DND-41 (cell line): ENCODE results near the gene LILRB5.
"Not testable (repeated sequence)": the region's sequence is repeated elsewhere in the genome, so short reads cannot be mapped to it uniquely, and the experiment has no call there.

Experiments
- ATAC-seq: fragments of 200-7000 bp; cut with Tn5 transposase; 3 replicates; pipeline ENCODE4 v1.9.1; 2021; ENCODE audit warnings: low read depth; ENCODE audit not compliant: insufficient read depth
- DNase-seq: peaks from one replicate; pipeline ENCODE4 v3.0.0-alpha.2; 2020
- H2AFZ ChIP-seq: 2 replicates; pipeline ENCODE4 v1.6.0; 2012; ENCODE audit warnings: low read depth, low read length
- H3K27ac ChIP-seq: 2 replicates; pipeline ENCODE4 v1.5.1; 2012; ENCODE audit warnings: low read length, inconsistent platforms
- H3K27me3 ChIP-seq: fragments of 200-600 bp; sonication (generic); 2 replicates; pipeline ENCODE4 v1.6.0; 2012; ENCODE audit warnings: low read length, mild to moderate bottlenecking, inconsistent platforms; ENCODE audit not compliant: insufficient read depth, poor library complexity
- H3K36me3 ChIP-seq: 2 replicates; pipeline ENCODE4 v1.5.1; 2012; ENCODE audit warnings: low read length, inconsistent platforms; ENCODE audit not compliant: insufficient read depth
- H3K4me1 ChIP-seq: 2 replicates; pipeline ENCODE4 v1.5.1; 2012; ENCODE audit warnings: mild to moderate bottlenecking, low read length; ENCODE audit not compliant: insufficient read depth
- H3K4me2 ChIP-seq: 2 replicates; pipeline ENCODE4 v1.6.0; 2012; ENCODE audit warnings: mild to moderate bottlenecking, moderate library complexity, low read length, inconsistent platforms; ENCODE audit not compliant: insufficient read depth
- H3K4me3 ChIP-seq, 2 experiments: fragments of 200-600 bp in 1 of 2; shearing (Covaris generic) in 1 of 2; 2 replicates each; pipeline ENCODE4 v1.5.1; 2012 to 2016; ENCODE audit warnings: inconsistent platforms in 2 of 2, low read length in 2 of 2, mild to moderate bottlenecking in 2 of 2, low read depth in 1 of 2, moderate library complexity in 1 of 2
- H3K79me2 ChIP-seq: 2 replicates; pipeline ENCODE4 v1.6.0; 2012; ENCODE audit warnings: low read length, inconsistent platforms; ENCODE audit not compliant: insufficient read depth
- H3K9ac ChIP-seq: 2 replicates; pipeline ENCODE4 v1.6.0; 2012; ENCODE audit warnings: low read depth, mild to moderate bottlenecking, inconsistent platforms, low read length, moderate library complexity
- H3K9me3 ChIP-seq: 2 replicates; pipeline ENCODE4 v1.5.1; 2012; ENCODE audit warnings: low read length, moderate library complexity, mild to moderate bottlenecking, inconsistent platforms; ENCODE audit not compliant: insufficient read depth, severe bottlenecking
- H4K20me1 ChIP-seq: 2 replicates; pipeline ENCODE4 v1.6.0; 2012; ENCODE audit warnings: low read length; ENCODE audit not compliant: insufficient read depth
- CTCF ChIP-seq: IDR thresholded peaks from 2 replicates; pipeline ENCODE4 v1.5.1; 2012; ENCODE audit warnings: borderline replicate concordance, low read length, moderate library complexity, mild to moderate bottlenecking; ENCODE audit not compliant: poor library complexity, severe bottlenecking; ENCODE audit errors: extremely low read depth
- EZH2 ChIP-seq: IDR thresholded peaks from 3 replicates; pipeline ENCODE4 v1.6.1; 2012; ENCODE audit warnings: borderline replicate concordance, low read depth, mild to moderate bottlenecking, moderate library complexity, low read length, inconsistent platforms; ENCODE audit not compliant: severe bottlenecking

The LILRB5 gene

DNA sequence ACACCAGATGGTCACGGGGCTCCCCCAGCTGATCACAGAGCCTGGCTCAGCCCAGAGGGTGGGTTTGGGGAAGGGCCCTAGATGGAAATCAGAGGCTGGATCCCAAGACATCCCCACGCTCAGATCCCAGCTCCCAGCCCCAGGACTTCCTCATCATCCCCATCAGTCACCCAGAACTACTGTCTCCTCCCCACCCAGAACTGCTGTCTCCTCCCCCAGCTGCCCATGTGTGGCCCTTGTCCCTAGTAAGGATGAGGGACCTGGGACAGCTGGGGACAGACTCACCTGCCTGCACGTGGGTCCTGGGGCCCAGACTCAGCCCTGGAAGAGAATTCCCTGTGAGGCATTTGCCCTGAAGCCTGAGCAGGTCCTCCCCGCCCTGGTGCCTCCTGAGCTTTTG lies 14.8 kb downstream of the LILRB5 start:
- H3K27ac ChIP-seq, H3K9ac ChIP-seq, H3K79me2 ChIP-seq, H3K36me3 ChIP-seq, H3K4me2 ChIP-seq, H3K9me3 ChIP-seq, DNase-seq, ATAC-seq, H3K4me1 ChIP-seq, H2AFZ ChIP-seq, H4K20me1 ChIP-seq, H3K27me3 ChIP-seq, H3K4me3 ChIP-seq: not testable (repeated sequence)

GRCh38 chr19:54240372-54241336 lies 16.4 kb downstream of the LILRB5 start:
- not testable (repeated sequence) for H3K79me2 ChIP-seq, DNase-seq, H3K27me3 ChIP-seq, H3K4me2 ChIP-seq, H3K4me3 ChIP-seq, H4K20me1 ChIP-seq, ATAC-seq, H3K4me1 ChIP-seq, H3K9ac ChIP-seq, H3K27ac ChIP-seq, H3K36me3 ChIP-seq, H3K9me3 ChIP-seq, H2AFZ ChIP-seq

GRCh38 chr19:54239491-54240371 lies 17.3 kb downstream of the LILRB5 start:
- H3K79me2 ChIP-seq, H2AFZ ChIP-seq, H3K36me3 ChIP-seq, DNase-seq, H3K9ac ChIP-seq, H4K20me1 ChIP-seq, H3K4me3 ChIP-seq, H3K27me3 ChIP-seq, H3K9me3 ChIP-seq, H3K4me1 ChIP-seq, H3K4me2 ChIP-seq, H3K27ac ChIP-seq: not testable (repeated sequence)
- ATAC-seq: 0 out of 3 replicates have a peak, but pooled peaks have one; percentile 27

GRCh38 chr19:54233941-54234340 lies 23.1 kb downstream of the LILRB5 start:
- H2AFZ ChIP-seq: no peak overlapping the region
- H3K79me2 ChIP-seq: no peaks in the 10 kb centered on the region
- ATAC-seq (no peak), DNase-seq (no peak)
- no peak overlapping the region for H3K27ac ChIP-seq
- no peaks in the 10 kb centered on the region for H3K4me1 ChIP-seq
- H3K9me3 ChIP-seq: no peaks in the 10 kb centered on the region
- H4K20me1 ChIP-seq: no peaks in the 10 kb centered on the region
- H3K27me3 ChIP-seq: no peaks in the 10 kb centered on the region
- TF ChIP-seq CTCF (no peak), EZH2 (no peak)
- H3K4me3 ChIP-seq: no peak overlapping the region
- H3K9ac ChIP-seq: no peak overlapping the region
- H3K36me3 ChIP-seq: no peaks in the 10 kb centered on the region
- no peak overlapping the region for H3K4me2 ChIP-seq
